Mesenchymal stem cell (in vitro differentiated cells and primary cell): ENCODE measurements around the gene C11orf91.
"Not testable (repeated sequence)": the region's sequence is repeated elsewhere in the genome, so short reads cannot be mapped to it uniquely, and the experiment has no call there.

Source experiments
- DNase-seq: peaks from one replicate; pipeline ENCODE4 v3.0.0-alpha.2; 2013
- H2AFZ ChIP-seq: one replicate; pipeline ENCODE4 v1.6.1; 2013; ENCODE audit warnings: low read depth, mild to moderate bottlenecking, control low read depth, inconsistent platforms, low read length, moderate library complexity
- H2AK5ac ChIP-seq: 2 replicates; pipeline ENCODE4 v1.6.1; 2013; ENCODE audit warnings: low read length, moderate library complexity, mild to moderate bottlenecking, inconsistent platforms; ENCODE audit not compliant: severe bottlenecking
- H2BK120ac ChIP-seq: one replicate; pipeline ENCODE4 v1.6.1; 2013; ENCODE audit warnings: low read depth, mild to moderate bottlenecking, inconsistent platforms, low read length, moderate library complexity
- H2BK12ac ChIP-seq, 2 experiments: one replicate each; pipeline ENCODE4 v1.6.1; 2013; ENCODE audit warnings: inconsistent platforms in 2 of 2, low read length in 2 of 2, mild to moderate bottlenecking in 2 of 2, moderate library complexity in 2 of 2, control low read depth in 1 of 2
- H2BK15ac ChIP-seq: one replicate; pipeline ENCODE4 v1.6.1; 2013; ENCODE audit warnings: mild to moderate bottlenecking, low read depth, inconsistent platforms; ENCODE audit not compliant: poor library complexity, severe bottlenecking
- H2BK5ac ChIP-seq: 2 replicates; pipeline ENCODE4 v1.6.1; 2013; ENCODE audit warnings: low read depth, mild to moderate bottlenecking, low read length, control low read depth, inconsistent platforms; ENCODE audit not compliant: poor library complexity, severe bottlenecking
- H3K14ac ChIP-seq, 2 experiments: one replicate each; pipeline ENCODE4 v1.6.1; 2013; ENCODE audit warnings: inconsistent platforms in 2 of 2, low read length in 2 of 2, control low read depth in 1 of 2, mild to moderate bottlenecking in 1 of 2, moderate library complexity in 1 of 2
- H3K18ac ChIP-seq, 2 experiments: one replicate each; pipeline ENCODE4 v1.6.1; 2013; ENCODE audit warnings: inconsistent platforms in 2 of 2, low read length in 2 of 2, control low read depth in 1 of 2, low read depth in 1 of 2, mild to moderate bottlenecking in 1 of 2
- H3K23ac ChIP-seq, 2 experiments: one replicate each; pipeline ENCODE4 v1.6.1; 2013; ENCODE audit warnings: inconsistent platforms in 2 of 2, low read length in 2 of 2, mild to moderate bottlenecking in 2 of 2, moderate library complexity in 2 of 2, control low read depth in 1 of 2
- H3K27ac ChIP-seq: 2 replicates; pipeline ENCODE4 v1.5.1; 2013; ENCODE audit warnings: mild to moderate bottlenecking, moderate library complexity, low read length, control low read depth, inconsistent platforms; ENCODE audit not compliant: poor library complexity, severe bottlenecking
- H3K27me3 ChIP-seq, 2 experiments: 2 replicates each; pipeline versions ENCODE4 v1.6.1 to v1.7.0; 2013; ENCODE audit warnings: low read length in 2 of 2, mild to moderate bottlenecking in 2 of 2, moderate library complexity in 2 of 2, control low read depth in 1 of 2, inconsistent platforms in 1 of 2; ENCODE audit not compliant: control insufficient read depth in 1 of 2, insufficient read depth in 1 of 2
- H3K36me3 ChIP-seq, 2 experiments: 2 replicates each; pipeline versions ENCODE4 v1.6.1 to v1.7.0; 2013; ENCODE audit warnings: low read length in 2 of 2, control low read depth in 1 of 2, inconsistent platforms in 1 of 2, low read depth in 1 of 2, mild to moderate bottlenecking in 1 of 2; ENCODE audit not compliant: insufficient read depth in 2 of 2, control insufficient read depth in 1 of 2
- H3K4ac ChIP-seq, 2 experiments: one replicate each; pipeline ENCODE4 v1.6.1; 2013; ENCODE audit warnings: inconsistent platforms in 2 of 2, low read length in 2 of 2, mild to moderate bottlenecking in 2 of 2, moderate library complexity in 2 of 2, control low read depth in 1 of 2, low read depth in 1 of 2
- H3K4me1 ChIP-seq: 2 replicates; pipeline ENCODE4 v1.6.1; 2013; ENCODE audit warnings: low read depth, low read length, control low read depth; ENCODE audit not compliant: control insufficient read depth, insufficient read depth
- H3K4me2 ChIP-seq: 2 replicates; pipeline ENCODE4 v1.6.1; 2013; ENCODE audit warnings: low read length, mild to moderate bottlenecking, inconsistent platforms; ENCODE audit not compliant: poor library complexity, severe bottlenecking
- H3K4me3 ChIP-seq, 2 experiments: 2 replicates each; pipeline versions ENCODE4 v1.5.1 to v1.7.0; 2013; ENCODE audit warnings: low read length in 2 of 2, mild to moderate bottlenecking in 2 of 2, control low read depth in 1 of 2, low read depth in 1 of 2; ENCODE audit not compliant: insufficient read depth in 1 of 2
- H3K79me1 ChIP-seq: replicated peaks from 2 replicates; pipeline ENCODE4 v1.6.1; 2013; ENCODE audit warnings: mild to moderate bottlenecking, control low read depth, low read length, inconsistent platforms; ENCODE audit not compliant: poor library complexity, severe bottlenecking
- H3K9ac ChIP-seq: 2 replicates; pipeline ENCODE4 v1.7.0; 2013; ENCODE audit warnings: mild to moderate bottlenecking, low read length, moderate library complexity
- H3K9me3 ChIP-seq: 2 replicates; pipeline ENCODE4 v1.7.0; 2013; ENCODE audit warnings: mild to moderate bottlenecking, low read length; ENCODE audit not compliant: control insufficient read depth
- H4K8ac ChIP-seq: one replicate; pipeline ENCODE4 v1.6.1; 2013; ENCODE audit warnings: inconsistent platforms, mild to moderate bottlenecking, low read length, moderate library complexity
- H4K91ac ChIP-seq: one replicate; pipeline ENCODE4 v1.6.1; 2013; ENCODE audit warnings: mild to moderate bottlenecking, low read length, inconsistent platforms
- WGBS: methylation state at CpG from one replicate; pipeline ENCODE4 v1.1.7; 2013; ENCODE audit warnings: mixed read lengths; 5-methylcytosine and 5-hydroxymethylcytosine counted together

The C11orf91 gene

GRCh38 chr11:33707831-33708230 lies 7.2 kb upstream of the C11orf91 start:
- H4K8ac ChIP-seq, H3K4me1 ChIP-seq, H3K23ac ChIP-seq, DNase-seq, H3K9me3 ChIP-seq, H3K18ac ChIP-seq, H2AK5ac ChIP-seq, H2BK120ac ChIP-seq, H3K27me3 ChIP-seq, H4K91ac ChIP-seq, H3K14ac ChIP-seq, H3K4me2 ChIP-seq, H2BK5ac ChIP-seq, H3K27ac ChIP-seq, H3K9ac ChIP-seq, H2AFZ ChIP-seq, H2BK15ac ChIP-seq, H3K4me3 ChIP-seq, H3K4ac ChIP-seq, H2BK12ac ChIP-seq: not testable (repeated sequence)
- H3K36me3 ChIP-seq = peaks cover 25 to 91% of the 10 kb centered on the region in 2 experiments
- peaks cover 27% of the 10 kb centered on the region for H3K79me1 ChIP-seq
- WGBS = no CpG with 5 or more reads among the region's 2 CpGs

GRCh38 chr11:33706966-33707365 lies 6.3 kb upstream of the C11orf91 start:
- H2BK5ac ChIP-seq = no peak overlapping the region
- no peak overlapping the region for H3K14ac ChIP-seq
- H2AK5ac ChIP-seq = no peak overlapping the region
- no peak for DNase-seq
- peak overlapping the region; percentile 36 for H3K9ac ChIP-seq
- H3K18ac ChIP-seq = no peak overlapping the region
- H2BK15ac ChIP-seq = no peak overlapping the region
- H3K23ac ChIP-seq = no peak overlapping the region
- no peak overlapping the region for H4K91ac ChIP-seq
- H2AFZ ChIP-seq = no peak overlapping the region
- no peak overlapping the region for H3K27ac ChIP-seq
- H3K79me1 ChIP-seq = peaks cover 25% of the 10 kb centered on the region
- peaks cover 11% of the 10 kb centered on the region for H3K4me1 ChIP-seq
- no peak overlapping the region for H2BK12ac ChIP-seq
- H4K8ac ChIP-seq = no peak overlapping the region
- H2BK120ac ChIP-seq = no peak overlapping the region
- no peak overlapping the region for H3K4me2 ChIP-seq
- H3K4me3 ChIP-seq = no peak overlapping the region
- H3K27me3 ChIP-seq = no peaks in the 10 kb centered on the region
- H3K36me3 ChIP-seq = peaks cover 25 to 82% of the 10 kb centered on the region in 2 experiments
- H3K4ac ChIP-seq = no peak overlapping the region
- H3K9me3 ChIP-seq = no peaks in the 10 kb centered on the region
- WGBS = 93% methylated on average over 2 of the region's 2 CpGs

DNA sequence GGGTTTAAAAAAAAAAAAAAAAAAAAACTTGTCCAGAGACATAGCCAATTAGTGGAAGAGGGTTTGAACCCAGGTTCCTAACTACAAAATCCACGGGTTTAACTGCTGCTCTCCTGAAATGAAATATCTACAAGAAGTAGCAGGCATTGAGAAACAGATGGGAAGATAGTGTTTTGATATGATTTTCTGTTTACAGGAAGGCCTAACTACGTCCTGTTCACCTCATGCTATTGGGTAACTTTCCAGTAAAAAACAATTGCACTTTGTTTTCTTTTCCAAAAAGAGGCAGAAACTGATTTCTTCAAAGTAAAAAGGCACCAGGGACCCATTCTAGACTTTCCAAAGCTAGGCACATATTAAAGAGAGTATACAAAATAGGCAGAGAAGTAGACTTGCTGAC lies 5.9 kb upstream of the C11orf91 start:
- H3K23ac ChIP-seq = no peak overlapping the region
- H3K4me2 ChIP-seq = no peak overlapping the region
- H3K4me3 ChIP-seq = no peak overlapping the region
- H3K4me1 ChIP-seq = peaks cover 13% of the 10 kb centered on the region
- WGBS = 88% methylated on average over 1 of the region's 2 CpGs
- no peaks in the 10 kb centered on the region for H3K9me3 ChIP-seq
- H3K9ac ChIP-seq = peak overlapping the region; percentile 36
- no peak overlapping the region for H2BK15ac ChIP-seq
- no peak overlapping the region for H2BK5ac ChIP-seq
- H4K91ac ChIP-seq = no peak overlapping the region
- H3K4ac ChIP-seq = no peak overlapping the region
- DNase-seq = no peak
- H3K18ac ChIP-seq = no peak overlapping the region
- H4K8ac ChIP-seq = no peak overlapping the region
- no peak overlapping the region for H2BK12ac ChIP-seq
- H3K36me3 ChIP-seq = peaks cover 25 to 78% of the 10 kb centered on the region in 2 experiments
- no peak overlapping the region for H2BK120ac ChIP-seq
- H3K27ac ChIP-seq = no peak overlapping the region
- H3K79me1 ChIP-seq = peaks cover 25% of the 10 kb centered on the region
- H2AK5ac ChIP-seq = no peak overlapping the region
- no peak overlapping the region for H2AFZ ChIP-seq
- no peak overlapping the region for H3K14ac ChIP-seq
- H3K27me3 ChIP-seq = no peaks in the 10 kb centered on the region

DNA sequence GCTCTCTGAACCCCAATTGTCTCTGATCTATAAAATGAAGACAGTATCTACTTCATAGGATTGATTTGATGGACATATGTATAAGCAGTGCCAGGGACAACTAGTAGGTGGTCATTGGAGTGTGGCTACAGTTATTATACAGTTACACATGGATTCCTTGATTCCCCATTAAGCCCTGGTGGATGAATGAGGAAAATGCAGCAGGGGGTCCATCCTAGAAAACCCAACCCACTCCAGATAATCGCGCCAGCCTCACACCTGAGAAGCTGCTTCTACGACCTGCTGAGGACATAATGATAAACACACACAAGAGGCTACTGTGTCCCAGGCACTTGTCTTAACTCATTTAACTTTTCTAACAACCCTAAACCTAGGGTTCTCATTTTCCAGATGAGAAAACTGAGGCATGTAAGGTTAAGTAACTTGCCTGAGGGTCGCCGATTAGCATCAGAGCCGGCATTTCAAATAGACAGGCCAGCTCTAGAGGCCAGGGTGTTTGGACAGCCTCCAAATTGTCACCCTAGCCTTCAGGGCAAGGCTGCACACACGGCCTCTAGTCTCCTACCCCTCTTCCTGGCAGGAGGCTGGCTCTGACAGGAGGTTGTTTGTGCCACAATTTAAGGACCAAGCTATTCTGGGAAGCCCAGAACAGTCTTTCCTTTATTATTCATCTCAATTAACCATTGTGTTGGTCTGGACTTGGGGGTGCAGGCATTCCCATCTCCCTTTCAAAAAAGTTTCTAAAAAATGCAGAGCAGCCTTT lies 3.8 kb upstream of the C11orf91 start:
- no peak for DNase-seq
- WGBS = 92% methylated on average over 7 of the region's 7 CpGs
- no peak overlapping the region for H2AFZ ChIP-seq
- H3K27ac ChIP-seq = no peak overlapping the region
- no peak overlapping the region for H4K91ac ChIP-seq
- peak overlapping the region; percentile 19 for H3K9ac ChIP-seq
- H3K27me3 ChIP-seq = no peaks in the 10 kb centered on the region
- no peak overlapping the region for H2BK5ac ChIP-seq
- no peak overlapping the region for H4K8ac ChIP-seq
- H3K18ac ChIP-seq = no peak overlapping the region
- no peak overlapping the region for H3K4me3 ChIP-seq
- no peak overlapping the region for H3K23ac ChIP-seq
- H3K4me2 ChIP-seq = no peak overlapping the region
- peaks cover 16% of the 10 kb centered on the region for H3K4me1 ChIP-seq
- peaks cover 18 to 56% of the 10 kb centered on the region in 2 experiments for H3K36me3 ChIP-seq
- H2BK12ac ChIP-seq = no peak overlapping the region
- no peak overlapping the region for H2BK15ac ChIP-seq
- no peaks in the 10 kb centered on the region for H3K9me3 ChIP-seq
- H2BK120ac ChIP-seq = no peak overlapping the region
- no peak overlapping the region for H2AK5ac ChIP-seq
- H3K4ac ChIP-seq = no peak overlapping the region
- peaks cover 17% of the 10 kb centered on the region for H3K79me1 ChIP-seq
- no peak overlapping the region for H3K14ac ChIP-seq
